Stimulated activated effector memory CD8-positive, alpha-beta T cell treated with anti-CD3 and anti-CD28 coated beads, Interleukin-12 subunit alpha, Interleukin-12 subunit beta, amount 100 ng/mL, for 72 hours (primary cell): ENCODE results near the gene FAM32A.

Experiments used
- ATAC-seq: fragments of 150-1000 bp; cut with Tn5 transposase; 2 replicates; pipeline ENCODE4 v1.10.0; 2021
- DNase-seq, 2 donors: peaks; one replicate each; pipeline ENCODE4 v3.0.0; 2021 to 2022; ENCODE audit warnings: low spot score in 2 of 2
- H3K27ac Mint-ChIP-seq: one replicate; pipeline ENCODE4 v1.8.0; 2022; ENCODE audit warnings: mild to moderate bottlenecking, mixed read lengths
- H3K36me3 Mint-ChIP-seq: one replicate; pipeline ENCODE4 v1.8.0; 2022; ENCODE audit warnings: mild to moderate bottlenecking, mixed read lengths
- H3K4me1 Mint-ChIP-seq: one replicate; pipeline ENCODE4 v1.8.0; 2022; ENCODE audit warnings: mixed read lengths
- H3K4me3 Mint-ChIP-seq: one replicate; pipeline ENCODE4 v1.8.0; 2022; ENCODE audit warnings: mild to moderate bottlenecking, mixed read lengths
- H3K9me3 Mint-ChIP-seq: one replicate; pipeline ENCODE4 v1.8.0; 2022; ENCODE audit warnings: mixed read lengths

The FAM32A gene

GRCh38 chr19:16223746-16224145, 38.5 kb downstream of the FAM32A start:
- no peak overlapping the region for H3K4me3 Mint-ChIP-seq
- peaks cover 9% of the 10 kb centered on the region for H3K9me3 Mint-ChIP-seq
- no peaks in the 10 kb centered on the region for H3K4me1 Mint-ChIP-seq
- DNase-seq (no peak), ATAC-seq (no peak)
- H3K36me3 Mint-ChIP-seq: peaks cover 68% of the 10 kb centered on the region
- no peak overlapping the region for H3K27ac Mint-ChIP-seq

GRCh38 chr19:16224293-16225045, 39.3 kb downstream of the FAM32A start:
- no peak for ATAC-seq
- Mint-ChIP-seq H3K36me3 (peaks cover 65% of the 10 kb centered on the region), H3K4me3 (no peak overlapping the region), H3K27ac (no peak overlapping the region), H3K4me1 (no peaks in the 10 kb centered on the region), H3K9me3 (peaks cover 9% of the 10 kb centered on the region)
- no peak for DNase-seq

- Mint-ChIP-seq H3K36me3 (peaks cover 65% of the 10 kb centered on the region), H3K4me3 (no peak overlapping the region), H3K4me1 (no peaks in the 10 kb centered on the region), H3K27ac (no peak overlapping the region), H3K9me3 (peaks cover 6% of the 10 kb centered on the region)
- ATAC-seq: no peak
- no peak for DNase-seq
These were observed 40.3 kb downstream of the FAM32A start for GRCh38 chr19:16225279-16226183.

- no peak for DNase-seq
- Mint-ChIP-seq H3K4me3 (no peak overlapping the region), H3K4me1 (no peaks in the 10 kb centered on the region), H3K36me3 (peaks cover 65% of the 10 kb centered on the region), H3K27ac (no peak overlapping the region), H3K9me3 (peaks cover 3% of the 10 kb centered on the region)
- no peak for ATAC-seq
These were observed 41.0 kb downstream of the FAM32A start for GRCh38 chr19:16226184-16226591.

GRCh38 chr19:16226878-16227836, 41.9 kb downstream of the FAM32A start:
- Mint-ChIP-seq H3K27ac (no peak overlapping the region), H3K4me1 (peaks cover 2% of the 10 kb centered on the region), H3K4me3 (no peak overlapping the region), H3K36me3 (peaks cover 65% of the 10 kb centered on the region), H3K9me3 (peaks cover 3% of the 10 kb centered on the region)
- ATAC-seq: no peak
- DNase-seq: no peak

GRCh38 chr19:16227837-16228636, 42.8 kb downstream of the FAM32A start:
- DNase-seq: no peak
- Mint-ChIP-seq H3K4me1 (peaks cover 6% of the 10 kb centered on the region), H3K4me3 (no peak overlapping the region), H3K36me3 (peaks cover 64% of the 10 kb centered on the region), H3K9me3 (no peaks in the 10 kb centered on the region), H3K27ac (no peak overlapping the region)
- no peak for ATAC-seq

GRCh38 chr19:16228637-16229321, 43.6 kb downstream of the FAM32A start:
- ATAC-seq (no peak), DNase-seq (no peak)
- Mint-ChIP-seq H3K9me3 (no peaks in the 10 kb centered on the region), H3K4me3 (no peak overlapping the region), H3K36me3 (peaks cover 60% of the 10 kb centered on the region), H3K27ac (peak overlapping the region; percentile 45), H3K4me1 (peaks cover 6% of the 10 kb centered on the region)

- DNase-seq: no peak
- Mint-ChIP-seq H3K36me3 (peaks cover 60% of the 10 kb centered on the region), H3K9me3 (no peaks in the 10 kb centered on the region), H3K4me3 (no peak overlapping the region), H3K27ac (peak overlapping the region; percentile 45), H3K4me1 (peaks cover 6% of the 10 kb centered on the region)
- no peak for ATAC-seq
These were observed 44.1 kb downstream of the FAM32A start for GRCh38 chr19:16229322-16229641.

GRCh38 chr19:16232127-16232526, 46.9 kb downstream of the FAM32A start:
- DNase-seq (no peak), ATAC-seq (no peak)
- no peaks in the 10 kb centered on the region for H3K9me3 Mint-ChIP-seq
- peaks cover 71% of the 10 kb centered on the region for H3K36me3 Mint-ChIP-seq
- H3K4me1 Mint-ChIP-seq: peaks cover 21% of the 10 kb centered on the region
- peak overlapping the region; percentile 74 for H3K27ac Mint-ChIP-seq
- no peak overlapping the region for H3K4me3 Mint-ChIP-seq

- no peak for ATAC-seq
- H3K4me3 Mint-ChIP-seq: no peak overlapping the region
- H3K36me3 Mint-ChIP-seq: peaks cover 71% of the 10 kb centered on the region
- no peaks in the 10 kb centered on the region for H3K9me3 Mint-ChIP-seq
- H3K4me1 Mint-ChIP-seq: peaks cover 21% of the 10 kb centered on the region
- no peak for DNase-seq
- peak overlapping the region; percentile 74 for H3K27ac Mint-ChIP-seq
These were observed 47.4 kb downstream of the FAM32A start for GRCh38 chr19:16232568-16232967.

GRCh38 chr19:16233081-16233776, 48.0 kb downstream of the FAM32A start:
- ATAC-seq (no peak), DNase-seq (no peak)
- Mint-ChIP-seq H3K4me3 (no peak overlapping the region), H3K27ac (peak overlapping the region; percentile 80), H3K4me1 (peaks cover 21% of the 10 kb centered on the region), H3K9me3 (no peaks in the 10 kb centered on the region), H3K36me3 (peaks cover 67% of the 10 kb centered on the region)

GRCh38 chr19:16233836-16234551, 48.8 kb downstream of the FAM32A start:
- peaks cover 62% of the 10 kb centered on the region for H3K36me3 Mint-ChIP-seq

More at GRCh38 chr19:16233836-16234551, 48.8 kb downstream of the FAM32A start:
- Mint-ChIP-seq H3K27ac (peak overlapping the region; percentile 80), H3K9me3 (no peaks in the 10 kb centered on the region), H3K4me3 (no peak overlapping the region), H3K4me1 (peaks cover 21% of the 10 kb centered on the region)
- DNase-seq (no peak), ATAC-seq (peak; percentile 51)
